Astrocyte of the spinal cord (primary cell): Measurements from ENCODE around the gene KIF17.

ENCODE experiments used
- DNase-seq: peaks from one replicate; pipeline ENCODE4 v3.0.0; 2011; ENCODE audit warnings: low read depth, low spot score
- H3K4me3 ChIP-seq: 2 replicates; pipeline ENCODE4 v1.5.1; 2011; ENCODE audit warnings: low read depth, mild to moderate bottlenecking, low read length, moderate library complexity
- CTCF ChIP-seq: IDR thresholded peaks from 2 replicates; pipeline ENCODE4 v1.5.1; 2012; ENCODE audit warnings: low read depth, mild to moderate bottlenecking, low read length, inconsistent platforms
- in situ Hi-C: cut with HindIII; loops from 2 replicates; pipeline ENCODE4 v1.10.0; 2017; ENCODE audit warnings: low sequenced_read_pairs

KIF17 gene

GRCh38 chr1:20672265-20672632, 45.6 kb downstream of the KIF17 start:
- no peak for DNase-seq
- in situ Hi-C loops = no loop called here
- TF ChIP-seq CTCF = no peak
- no peak overlapping the region for H3K4me3 ChIP-seq

DNA sequence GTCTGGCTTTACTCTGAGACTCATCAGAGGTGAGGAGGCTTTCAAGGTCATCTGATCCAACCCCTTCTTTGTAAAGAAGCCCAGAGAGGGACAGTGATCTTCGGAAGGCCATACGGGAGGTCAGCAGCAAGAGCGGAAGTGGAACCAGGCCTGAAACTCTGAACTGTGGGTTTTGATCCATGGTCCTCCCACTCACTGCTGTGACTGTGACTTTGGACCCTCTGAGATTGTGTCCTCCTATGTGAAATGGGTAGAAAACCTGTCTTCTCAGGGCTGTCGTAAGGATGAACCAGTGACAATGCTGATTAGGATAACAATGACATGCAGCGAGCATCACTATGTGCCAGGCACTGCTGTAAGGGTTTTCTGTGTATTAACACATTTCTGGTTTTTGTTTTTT, 46.9 kb downstream of the KIF17 start:
- DNase-seq = no peak

DNA sequence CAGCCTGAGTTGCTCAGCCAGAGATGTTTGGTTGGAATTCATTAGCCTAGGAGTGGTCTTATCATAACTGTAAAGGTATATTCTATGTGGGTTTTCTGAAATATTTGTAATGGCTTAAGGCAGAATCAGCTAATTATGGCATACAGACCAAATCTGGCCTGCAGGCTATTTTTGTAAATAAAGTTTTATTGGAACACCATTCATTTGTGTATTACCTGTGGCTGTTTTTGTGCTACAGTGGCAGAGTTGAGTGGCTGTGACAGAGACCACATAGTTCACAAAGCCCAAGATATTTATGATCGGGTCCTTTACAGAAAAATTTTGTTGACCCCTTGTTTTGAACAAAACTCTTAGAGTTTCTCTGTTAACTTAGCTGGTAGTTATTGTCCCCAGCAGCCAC, 49.2 kb downstream of the KIF17 start:
- in situ Hi-C loops = no loop called here
- no peak for TF ChIP-seq CTCF
- DNase-seq = no peak
- H3K4me3 ChIP-seq = no peak overlapping the region

More for the DNA sequence above, 46.9 kb downstream of the KIF17 start:
- in situ Hi-C loops = no loop called here
- H3K4me3 ChIP-seq = no peak overlapping the region
- no peak for TF ChIP-seq CTCF

GRCh38 chr1:20666804-20667203, 51.0 kb downstream of the KIF17 start:
- no peak overlapping the region for H3K4me3 ChIP-seq
- DNase-seq = no peak
- in situ Hi-C loops = no loop called here
- TF ChIP-seq CTCF = no peak

DNA sequence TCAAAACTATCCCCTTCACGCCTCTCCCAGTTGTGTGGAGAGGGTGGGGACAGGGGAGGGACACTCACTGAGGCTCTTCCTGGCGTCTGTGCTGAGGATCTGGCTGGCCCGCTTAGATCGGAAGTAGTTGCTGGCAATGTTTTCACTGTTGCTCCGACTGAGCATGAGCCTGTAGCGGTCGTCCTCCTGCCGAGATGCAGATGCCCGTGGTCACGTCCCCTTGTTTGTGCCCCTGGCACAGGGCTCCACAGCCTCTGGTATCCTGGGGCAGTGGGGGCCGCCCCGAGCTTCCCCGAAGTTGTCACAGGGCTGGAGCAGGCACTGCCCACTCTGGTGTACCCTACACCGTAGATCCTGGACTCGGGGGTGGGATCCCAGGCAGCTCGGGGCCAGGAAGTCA, 51.7 kb downstream of the KIF17 start:
- H3K4me3 ChIP-seq = no peak overlapping the region
- TF ChIP-seq CTCF = no peak
- DNase-seq = no peak
- in situ Hi-C loops = no loop called here

DNA sequence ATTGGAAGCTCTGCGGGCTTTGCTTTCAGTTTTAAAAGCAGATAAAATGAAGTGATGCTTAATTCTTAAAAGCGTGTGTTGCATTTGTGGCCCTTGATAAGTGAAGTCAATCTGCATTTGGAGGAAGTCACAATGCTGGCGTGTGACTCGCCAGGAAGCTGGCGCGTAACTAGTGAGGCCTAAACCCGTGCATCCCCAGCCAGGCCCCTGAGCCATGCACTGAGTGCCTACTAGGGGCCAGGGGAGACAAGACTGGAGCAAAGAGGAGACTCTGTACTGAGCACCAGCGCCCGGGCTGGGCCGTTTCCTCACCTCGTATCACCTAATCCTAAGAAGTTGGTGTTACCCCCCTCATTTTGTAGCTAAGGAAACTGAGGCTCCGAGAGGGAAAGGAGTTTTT, 52.1 kb downstream of the KIF17 start:
- no peak for TF ChIP-seq CTCF
- DNase-seq = no peak
- H3K4me3 ChIP-seq = no peak overlapping the region
- in situ Hi-C loops = no loop called here
